Measurements from ENCODE around the gene KMT2C.
"Not testable (repeated sequence)": the region's sequence is repeated elsewhere in the genome, so short reads cannot be mapped to it uniquely, and the experiment has no call there.

Gene KMT2C

GRCh38 chr7:152402384-152403250 lies 33.2 kb downstream of the KMT2C start:
- DNase-seq (ENCODE audit: low read depth): no peak

DNA sequence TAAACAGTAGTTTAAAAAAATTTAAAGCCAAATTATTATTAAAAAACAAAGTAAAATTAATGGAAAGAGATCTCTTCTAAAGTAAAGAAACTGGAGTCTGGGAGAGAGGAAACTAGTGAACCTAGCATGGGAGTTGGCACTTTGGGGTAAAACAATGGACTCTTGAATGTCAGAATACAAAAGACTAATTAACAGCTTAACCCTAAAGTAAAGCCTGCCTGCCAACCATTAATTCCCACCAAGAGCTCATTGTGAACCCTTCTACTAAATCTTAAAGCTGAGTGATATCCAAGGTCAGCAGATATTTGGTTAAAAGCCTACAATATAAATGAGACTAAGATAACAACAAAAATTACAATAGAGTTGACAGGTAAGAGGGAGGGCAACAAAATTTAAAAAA lies 36.5 kb downstream of the KMT2C start:
- no peak for DNase-seq (ENCODE audit: low read depth)

DNA sequence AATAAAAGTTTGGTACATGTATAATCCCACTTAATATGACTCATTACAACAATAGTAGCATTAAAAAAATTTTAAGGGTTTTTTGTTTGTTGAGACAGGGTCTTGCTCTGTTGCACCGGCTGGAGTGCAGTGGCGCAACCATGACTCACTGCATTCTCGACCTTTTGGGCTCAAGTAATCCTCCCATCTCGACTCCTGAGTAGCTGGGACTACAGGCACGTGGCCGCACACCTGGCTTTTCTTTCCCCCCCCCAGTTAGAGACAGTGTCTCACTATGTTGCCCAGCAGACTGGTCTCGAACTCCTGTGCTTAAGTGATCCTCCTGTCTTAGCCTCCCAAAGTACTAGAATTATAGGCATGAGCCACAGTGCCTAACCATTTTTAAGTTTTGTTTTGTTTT lies 40.7 kb downstream of the KMT2C start:
- DNase-seq (ENCODE audit: low read depth): no peak

- not testable (repeated sequence) for DNase-seq (ENCODE audit: low read depth)
Observed at GRCh38 chr7:152394214-152394613, 41.6 kb downstream of the KMT2C start.

GRCh38 chr7:152392254-152392653 lies 43.5 kb downstream of the KMT2C start:
- DNase-seq (ENCODE audit: low read depth): no peak

DNA sequence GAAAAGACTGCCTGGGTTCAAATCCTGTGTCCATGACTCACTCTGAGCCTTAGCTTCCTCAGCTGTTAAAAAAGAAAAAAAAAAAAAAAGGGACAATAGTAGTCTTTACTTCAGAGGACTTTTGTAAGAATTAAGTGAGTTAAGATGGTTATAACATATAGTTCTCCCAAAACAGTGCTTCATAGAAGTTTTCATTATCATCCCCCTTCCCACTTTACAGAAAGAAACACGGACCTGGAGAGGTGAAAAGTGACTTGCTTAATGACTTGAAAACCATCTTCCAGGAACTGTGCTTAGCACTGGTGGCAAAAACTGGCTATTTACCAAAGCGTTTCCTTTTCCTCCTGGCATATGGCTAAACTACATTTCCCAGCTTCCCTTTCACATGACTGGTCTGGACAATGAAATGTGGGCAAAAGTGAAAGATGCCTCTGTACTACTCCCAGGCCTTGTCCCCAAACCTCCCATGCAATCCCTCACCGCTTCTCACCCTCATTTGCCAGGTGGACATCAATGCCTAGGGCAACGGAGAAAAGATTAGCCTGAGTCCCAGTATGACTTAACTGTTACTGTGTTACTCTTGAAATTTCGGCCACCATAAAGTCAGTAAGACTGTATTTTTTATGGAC lies 49.6 kb downstream of the KMT2C start:
- DNase-seq (ENCODE audit: low read depth): not testable (repeated sequence)

GRCh38 chr7:152384235-152385200 lies 51.3 kb downstream of the KMT2C start:
- DNase-seq (ENCODE audit: low read depth): not testable (repeated sequence)

DNA sequence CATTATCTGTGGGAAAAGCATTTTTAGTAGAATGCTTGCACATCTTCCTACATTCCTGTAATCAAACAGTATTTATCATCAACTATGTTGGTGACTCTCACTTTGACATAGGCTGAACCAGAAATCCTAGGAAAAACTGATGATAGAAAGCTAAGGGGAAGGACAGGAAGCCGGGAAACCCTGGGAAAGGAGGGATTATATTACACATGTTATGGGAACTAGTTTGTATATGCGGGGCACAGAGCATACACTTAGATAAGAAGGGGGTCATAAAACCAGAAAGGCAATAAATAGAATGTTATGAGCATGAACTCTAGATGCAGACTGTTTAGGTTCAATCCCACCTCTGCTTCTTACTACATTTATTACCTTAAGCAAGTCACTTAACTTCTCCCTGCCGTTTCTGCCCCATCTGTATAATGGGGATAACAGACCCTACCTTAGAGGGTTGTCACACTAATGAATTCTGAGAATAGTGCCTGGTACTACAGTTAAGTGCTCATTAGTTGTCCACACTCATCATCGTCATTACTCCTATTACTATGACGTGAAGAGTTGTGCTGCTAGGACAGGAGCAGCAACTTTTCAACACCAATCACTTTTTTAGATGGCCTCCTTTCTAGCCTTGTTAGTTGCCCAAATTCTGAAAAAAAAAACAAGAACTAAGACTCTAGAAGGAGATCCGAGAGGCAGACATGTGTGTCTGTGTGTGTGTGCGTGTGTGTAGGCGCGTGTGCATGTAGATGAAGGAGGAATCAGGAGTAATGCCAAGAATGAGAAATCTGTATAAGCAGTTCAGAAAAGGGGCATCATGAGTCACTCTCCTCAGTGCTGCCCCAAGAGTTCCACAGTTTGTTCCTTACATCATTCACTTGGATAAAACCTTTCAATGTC lies 52.2 kb downstream of the KMT2C start:
- DNase-seq (ENCODE audit: low read depth): no peak

DNA sequence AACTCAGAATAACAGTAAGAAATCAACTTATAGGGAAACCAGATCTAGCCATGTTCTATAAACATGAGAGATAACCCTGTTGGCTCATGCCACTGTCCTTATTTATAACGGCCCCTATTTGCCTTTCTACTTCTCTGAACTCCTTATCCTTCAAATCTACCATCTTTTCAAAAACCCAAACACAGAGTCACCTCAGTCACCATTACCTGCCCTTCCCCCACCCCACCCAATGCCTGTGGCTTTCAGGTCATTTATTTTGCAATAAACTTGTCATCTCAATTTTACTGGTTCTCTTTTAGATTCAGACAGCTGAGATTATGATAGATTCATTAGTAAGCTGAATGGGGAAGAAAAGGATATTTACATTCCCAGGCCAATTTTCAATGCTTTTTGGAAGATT lies 53.6 kb downstream of the KMT2C start:
- no peak for DNase-seq (ENCODE audit: low read depth)

DNA sequence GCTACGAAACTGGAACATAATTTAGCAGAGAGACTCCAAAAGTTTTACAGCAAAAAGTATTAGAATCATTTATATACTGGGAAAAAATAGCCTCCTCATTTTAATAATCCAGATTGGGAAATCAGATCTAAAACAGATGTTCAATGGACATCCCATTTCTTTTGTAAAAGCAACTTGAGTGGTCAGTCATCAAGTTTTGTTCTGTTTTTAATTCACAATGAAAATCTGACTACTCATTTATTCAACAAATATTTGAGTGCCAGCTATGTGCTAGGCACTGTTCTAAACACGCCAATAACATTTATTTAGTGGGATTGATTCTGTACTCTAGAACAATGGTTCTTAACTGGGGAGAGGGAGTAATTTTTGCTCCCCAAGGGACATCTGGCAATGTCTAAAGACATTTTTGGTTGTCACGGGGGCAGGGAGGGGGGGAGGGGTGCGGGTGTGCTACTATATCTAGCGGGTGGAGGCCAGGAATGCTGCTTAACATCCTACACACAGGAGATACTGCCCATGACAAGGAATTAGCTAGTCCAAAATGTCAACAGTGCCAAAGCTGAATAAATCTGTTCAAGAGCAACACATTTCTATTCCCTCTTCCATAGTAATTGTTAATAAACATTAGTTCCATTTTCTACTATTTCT lies 54.7 kb downstream of the KMT2C start:
- DNase-seq (ENCODE audit: low read depth): not testable (repeated sequence)

DNA sequence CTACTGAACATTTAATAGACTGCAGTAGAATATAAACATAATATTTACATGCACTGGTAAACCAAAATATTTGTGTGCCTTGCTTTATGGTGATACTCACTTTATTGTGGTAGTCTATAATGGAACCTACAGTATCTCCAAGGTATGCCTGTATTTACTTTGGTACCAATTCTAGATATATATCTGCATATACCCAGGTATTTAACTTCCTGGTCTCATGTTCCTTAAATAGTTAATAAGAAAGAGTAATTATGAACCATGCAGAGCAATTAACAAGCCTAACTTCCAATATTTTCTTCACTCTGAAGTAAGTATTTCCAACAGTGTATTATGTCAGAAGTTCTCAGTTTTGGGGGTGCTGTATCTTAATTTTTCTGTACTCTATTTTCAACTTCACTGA lies 57.3 kb downstream of the KMT2C start:
- DNase-seq (ENCODE audit: low read depth): not testable (repeated sequence)

DNA sequence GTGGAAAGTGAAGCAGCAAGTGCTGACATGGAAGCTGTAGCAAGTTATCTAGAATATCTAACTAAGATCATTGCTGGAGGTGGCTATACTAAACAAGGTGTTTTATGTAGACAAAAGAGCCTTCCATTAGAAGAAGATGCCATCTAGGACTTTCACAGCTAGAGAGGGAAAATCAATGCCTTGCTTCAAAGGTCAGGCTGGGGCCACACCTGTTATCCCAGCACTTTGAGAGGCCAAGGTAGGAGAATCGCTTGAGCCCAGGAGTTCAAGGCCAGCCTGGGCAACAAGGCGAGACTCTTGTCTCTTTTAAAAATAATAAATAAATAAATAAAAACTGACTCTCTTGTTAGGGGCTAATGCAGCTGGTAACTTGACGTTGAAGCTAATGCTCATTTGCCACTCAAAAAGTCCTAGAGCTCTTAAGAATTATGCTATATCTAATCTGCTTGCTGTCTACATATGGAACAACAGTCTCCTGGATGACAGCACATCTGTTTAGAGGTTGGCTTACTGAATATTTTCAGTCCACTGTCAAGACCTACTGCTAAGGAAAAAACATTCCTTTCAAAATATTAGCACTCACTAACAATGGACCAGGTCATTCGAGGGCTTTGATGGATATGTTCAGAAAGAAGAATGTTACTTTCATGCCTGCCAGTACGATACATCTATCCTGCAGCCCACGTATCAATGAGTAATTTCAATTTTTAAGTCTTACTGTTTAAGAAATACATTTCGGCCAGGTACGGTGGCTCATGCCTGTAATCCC lies 58.9 kb downstream of the KMT2C start:
- DNase-seq (ENCODE audit: low read depth): not testable (repeated sequence)

DNA sequence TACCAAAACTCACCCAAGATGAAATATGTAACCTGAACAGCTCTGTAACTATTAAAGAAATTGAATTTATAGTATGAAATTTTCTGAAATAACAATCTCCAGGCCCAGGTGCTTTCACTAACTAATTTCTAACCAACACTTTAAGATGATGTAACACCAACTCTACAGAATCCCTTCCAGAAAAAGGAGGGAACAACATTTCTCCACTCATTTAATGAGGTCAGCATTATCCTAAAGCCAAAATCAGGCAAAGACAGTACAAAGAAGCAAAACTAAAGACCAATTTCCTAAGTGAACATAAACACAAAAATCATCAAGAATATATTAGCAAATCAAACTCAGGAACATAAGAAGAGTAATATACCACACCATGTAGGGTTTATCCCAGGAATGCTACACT lies 65.5 kb downstream of the KMT2C start:
- DNase-seq (ENCODE audit: low read depth): no peak

DNA sequence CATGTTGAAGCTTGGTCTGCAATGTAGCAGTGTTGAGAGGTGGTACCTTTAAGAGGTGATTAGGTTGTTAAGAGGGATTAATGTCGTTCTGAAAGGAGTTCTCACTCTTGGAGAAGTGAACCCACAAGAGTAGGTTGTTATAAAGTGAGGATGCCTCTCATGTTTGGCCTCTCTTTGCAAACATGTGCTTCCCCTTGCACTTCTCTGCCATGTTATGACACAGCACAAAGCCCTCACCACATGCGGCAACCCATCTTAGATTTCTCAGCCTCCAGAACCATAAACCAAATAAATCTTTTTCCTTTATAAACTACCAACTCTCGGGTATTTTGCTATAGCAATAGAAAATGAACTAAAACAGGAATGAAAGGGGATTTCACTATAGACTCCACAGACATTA lies 66.3 kb downstream of the KMT2C start:
- no peak for DNase-seq (ENCODE audit: low read depth)

DNA sequence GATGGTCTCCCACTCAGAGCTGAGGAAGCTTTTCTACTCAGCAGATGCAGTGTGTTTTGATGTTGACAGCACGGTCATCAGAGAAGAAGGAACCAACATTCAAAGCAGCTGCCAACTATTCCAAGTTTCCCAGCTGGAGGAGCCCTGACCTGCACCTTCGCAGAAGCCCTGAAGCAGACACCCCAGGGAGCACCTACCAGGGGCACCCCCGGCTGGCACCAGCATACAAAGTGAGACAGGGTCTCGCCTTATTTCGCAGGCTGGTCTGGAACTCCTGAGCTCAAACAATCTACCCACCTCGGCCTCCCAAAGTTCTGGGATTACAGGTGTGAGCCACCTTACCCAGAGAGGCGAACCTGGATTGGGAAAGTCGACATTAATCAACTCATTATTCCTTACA lies 68.6 kb downstream of the KMT2C start:
- DNase-seq (ENCODE audit: low read depth): no peak

DNA sequence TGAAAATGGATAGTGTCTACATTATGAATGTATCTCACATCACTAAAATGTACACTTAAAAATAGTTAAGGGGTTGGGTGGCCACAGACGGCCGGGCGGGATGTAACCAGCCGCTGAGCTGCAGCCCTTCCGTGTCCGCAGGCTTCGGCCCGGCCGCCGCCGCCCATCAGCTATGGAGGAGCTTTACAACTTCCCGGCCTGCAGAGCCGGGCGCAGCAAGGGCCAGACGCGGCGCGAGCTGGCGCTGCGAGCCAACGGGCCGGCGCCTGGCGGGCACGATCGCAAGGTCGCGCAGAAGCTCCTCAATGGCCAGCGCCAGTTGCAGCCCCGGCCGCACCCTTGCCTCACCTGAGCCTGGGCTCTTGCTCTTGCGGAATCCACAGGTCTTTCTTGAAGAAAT lies 69.1 kb downstream of the KMT2C start:
- DNase-seq (ENCODE audit: low read depth): no peak

DNA sequence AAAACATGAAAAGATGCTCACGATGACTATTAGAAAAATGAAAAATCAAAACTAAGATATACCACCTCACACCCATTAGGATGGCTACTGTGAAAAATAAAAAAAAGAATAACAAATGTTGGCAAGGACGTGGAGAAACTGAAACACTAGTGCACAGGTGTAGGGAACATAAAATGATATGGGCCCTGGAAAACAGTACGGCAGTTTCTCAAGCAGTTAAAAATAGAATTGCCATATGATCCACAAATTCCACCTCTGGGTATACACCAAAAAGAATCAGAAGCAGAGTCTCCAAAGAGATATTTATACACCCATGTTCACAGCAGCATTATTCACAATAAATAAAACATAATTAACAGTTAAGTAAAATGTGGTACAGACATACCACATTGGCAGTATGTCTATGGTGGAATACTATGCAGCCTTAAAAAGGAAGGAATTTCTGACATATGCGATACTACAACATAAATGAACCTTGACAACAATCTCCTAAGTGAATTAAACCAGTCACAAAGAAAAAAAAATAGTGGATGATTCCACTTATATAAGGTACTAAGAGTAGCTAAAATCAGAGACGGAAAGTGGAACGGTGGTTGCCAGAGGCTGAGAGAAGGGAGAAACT lies 69.7 kb downstream of the KMT2C start:
- DNase-seq (ENCODE audit: low read depth): no peak

DNA sequence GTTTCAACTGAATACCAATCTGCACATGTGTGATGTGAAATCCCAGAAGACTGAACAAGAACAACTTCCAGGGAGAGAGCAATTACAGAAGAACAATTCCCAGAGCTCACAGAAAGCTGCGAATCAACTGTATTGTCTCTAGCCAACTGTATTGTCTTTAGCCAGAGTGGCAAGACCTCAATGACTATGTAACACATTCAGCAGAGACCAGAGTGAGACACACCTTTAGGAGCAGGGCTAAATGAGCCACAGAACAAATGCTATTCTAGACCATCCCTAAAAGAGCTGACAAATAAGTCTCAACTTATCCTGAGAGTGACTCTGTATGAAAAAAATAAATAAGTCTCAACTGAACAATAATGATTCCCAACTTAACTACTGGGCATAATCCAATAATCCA lies 72.0 kb downstream of the KMT2C start:
- no peak for DNase-seq (ENCODE audit: low read depth)

DNA sequence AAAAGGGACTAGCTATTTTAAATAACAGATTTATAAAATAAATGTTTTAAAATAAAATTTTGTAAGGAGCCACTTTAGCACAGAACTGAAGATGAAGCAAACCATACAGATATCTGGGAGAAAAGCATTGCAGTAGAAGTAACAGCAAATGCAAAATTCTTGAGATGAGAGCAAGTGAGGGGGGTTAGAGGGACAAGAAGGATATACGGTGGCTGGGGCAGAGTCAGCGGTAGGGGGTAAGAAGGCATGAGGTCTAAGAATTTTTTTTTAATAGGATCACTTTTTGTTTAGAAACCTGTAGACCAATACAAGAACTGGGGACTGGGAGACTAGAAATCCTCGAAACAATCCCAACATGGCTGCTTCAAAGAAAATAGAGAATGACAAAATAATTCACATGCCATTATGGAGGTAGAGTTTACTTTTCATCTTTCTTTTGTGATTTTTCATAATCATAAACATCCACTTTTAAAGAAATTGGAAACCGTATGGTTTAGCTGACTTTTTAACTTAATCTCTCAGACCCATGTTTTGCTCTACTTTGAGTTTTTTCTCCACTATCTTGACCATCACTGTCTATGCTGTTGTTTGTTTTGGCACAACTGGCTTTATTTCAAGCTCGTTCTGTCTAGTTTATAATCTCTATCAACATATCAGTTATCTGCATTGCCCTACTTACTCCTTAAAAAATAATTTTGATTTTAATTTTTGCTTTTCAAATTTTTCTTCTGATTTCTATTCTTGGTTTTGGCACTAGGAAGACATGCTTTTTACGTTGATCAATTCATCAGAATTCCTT lies 73.5 kb downstream of the KMT2C start:
- no peak for DNase-seq (ENCODE audit: low read depth)

Data from stimulated activated CD8-positive, alpha-beta memory T cell treated with anti-CD3 and anti-CD28 coated beads, Interleukin-12 subunit alpha, Interleukin-12 subunit beta, amount 100 ng/mL, for 1 hour (primary cell).